ENCODE results near the gene FIGN. TPM values are rescaled to one million over a fixed set of nuclear protein-coding genes. Genes with fewer than 3 reads are reported as not detected.

FIGN gene
- total and polyA plus RNA-seq, 2 of the 8 experiments (the other 6 are each of a cell fraction or from before 2014, with no cell fraction given): 5.0 to 22.8 TPM

GRCh38 chr2:163625632-163626031 is 110.2 kb downstream of the FIGN start:
- Histone ChIP-seq H3K23me2 (ENCODE audit: low read depth, low read length) (no peaks in the 10 kb centered on the region; the same call in 1 of the 2 replicates), H3K23ac (ENCODE audit: insufficient read length) (no peak overlapping the region), H3K27ac (ENCODE audit: low read depth, low read length) (no peak overlapping the region), H2BK15ac (ENCODE audit: low read length) (no peak overlapping the region), H2AFZ (ENCODE audit: low read length) (no peak overlapping the region), H3K27me3 (replicated peaks in 1 of 4; ENCODE audit: control insufficient read depth in 3 of 4, extremely low read depth in 1 of 4, insufficient read depth in 3 of 4, low read length in 3 of 4) (no peaks in the 10 kb centered on the region), H2BK5ac (ENCODE audit: low read depth, low read length) (no peak overlapping the region), H3K4ac (replicated peaks; ENCODE audit: insufficient read length, low read depth, low read length) (no peak overlapping the region), H3K18ac (ENCODE audit: extremely low read depth, low read length) (no peak overlapping the region), H3K36me3 (ENCODE audit: control insufficient read depth in 2 of 4, insufficient read depth in 4 of 4, low read length in 3 of 4) (no peaks in the 10 kb centered on the region), H3K9me3 (ENCODE audit: insufficient read depth in 2 of 2, low read depth in 1 of 2, low read length in 1 of 2) (no peaks in the 10 kb centered on the region), H3K9ac (replicated peaks in 1 of 4; ENCODE audit: extremely low read depth in 1 of 4, low read depth in 3 of 4, low read length in 3 of 4) (no peak overlapping the region), H4K20me1 (replicated peaks in 1 of 2; ENCODE audit: control insufficient read depth in 1 of 2, insufficient read depth in 2 of 2, low read length in 2 of 2) (no peaks in the 10 kb centered on the region), H2BK120ac (replicated peaks; ENCODE audit: low read depth, low read length) (no peak overlapping the region), H3K4me2 (ENCODE audit: insufficient read depth in 1 of 2, low read depth in 2 of 2, low read length in 2 of 2) (no peak overlapping the region), H3K79me1 (ENCODE audit: low read depth, low read length) (no peaks in the 10 kb centered on the region), H4K91ac (replicated peaks; ENCODE audit: insufficient read length, low read length) (no peak overlapping the region), H3K79me2 (ENCODE audit: control insufficient read depth in 1 of 2, insufficient read depth in 2 of 2, low read length in 2 of 2) (peaks cover 0 to 4% of the 10 kb centered on the region in 2 experiments; a peak in 1 of 4 replicates), H2BK12ac (ENCODE audit: low read depth, low read length) (no peak overlapping the region), H3K56ac (replicated peaks; ENCODE audit: insufficient read length, low read depth, low read length) (no peak overlapping the region), H2BK20ac (ENCODE audit: low read length) (no peak overlapping the region), H3K4me1 (replicated peaks in 1 of 4; ENCODE audit: control insufficient read depth in 3 of 4, insufficient read depth in 4 of 4, low read length in 3 of 4) (no peaks in the 10 kb centered on the region; a peak in 1 of 7 replicates), H4K5ac (ENCODE audit: insufficient read length, low read depth, low read length) (no peak overlapping the region), H3K14ac (ENCODE audit: insufficient read length) (no peak overlapping the region), H4K8ac (ENCODE audit: extremely low read depth, insufficient read depth, low read length) (no peak overlapping the region), H2AK5ac (ENCODE audit: low read depth, low read length) (no peak overlapping the region), H3K4me3 (ENCODE audit: extremely low read depth in 1 of 4, insufficient read depth in 2 of 4, low read depth in 3 of 4, low read length in 4 of 4) (no peak overlapping the region)
- no peak for DNase-seq (ENCODE audit: low read depth in 1 of 2, low spot score in 2 of 2)
- 96% methylated on average over 1 of the region's 1 CpG; no CpG with 5 or more reads in 1 of the 2 experiments for WGBS, 2 experiments (ENCODE audit: extremely low coverage in 1 of 2, insufficient coverage in 1 of 2, insufficient read length in 1 of 2, insufficient replicate concordance in 2 of 2, low coverage in 1 of 2, low lambda C conversion rate in 2 of 2, missing lambda C conversion rate in 1 of 2)
- POLR2A ChIA-PET (ENCODE audit: partially characterized antibody): interaction anchor here (0.7 kb wide), 1 partner anchor 1666 kb away, joined by 3 read pairs; no protein-coding TSS in a partner anchor
- no peak for FAIRE-seq
- CTCF ChIA-PET (ENCODE audit: partially characterized antibody): interaction anchor here (0.7 to 2.4 kb wide), 5 partner anchors 15 to 435 kb away, joined by 3 to 7 read pairs (median 3); no protein-coding TSS in a partner anchor

Data from H1 (cell line).